MV-4-11 (cell line): ENCODE results near the gene KCNC1.

Experiments
- DNase-seq: peaks from one replicate; lab custom pipeline; 2025; lab: John Stamatoyannopoulos, UW

KCNC1 gene

DNA sequence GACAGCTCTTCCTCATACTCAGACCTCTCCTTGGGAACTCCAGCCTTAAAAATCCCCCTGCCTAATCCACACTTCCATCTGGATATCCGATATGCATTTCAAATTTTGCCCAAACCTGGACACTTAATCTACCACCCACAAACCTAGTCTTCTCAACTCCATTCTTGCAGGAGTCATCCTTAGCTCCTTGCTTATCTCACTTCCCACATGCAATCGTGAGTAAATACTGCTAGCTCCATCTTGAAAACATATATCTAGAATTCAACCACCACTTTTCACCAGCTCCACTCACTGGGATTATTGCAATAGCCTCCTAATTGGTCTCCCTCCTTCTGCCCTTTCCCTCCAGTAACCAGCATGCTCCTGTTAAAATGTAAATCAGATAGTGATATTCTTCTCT is 17.8 kb upstream of the KCNC1 start:
- no peak for DNase-seq

DNA sequence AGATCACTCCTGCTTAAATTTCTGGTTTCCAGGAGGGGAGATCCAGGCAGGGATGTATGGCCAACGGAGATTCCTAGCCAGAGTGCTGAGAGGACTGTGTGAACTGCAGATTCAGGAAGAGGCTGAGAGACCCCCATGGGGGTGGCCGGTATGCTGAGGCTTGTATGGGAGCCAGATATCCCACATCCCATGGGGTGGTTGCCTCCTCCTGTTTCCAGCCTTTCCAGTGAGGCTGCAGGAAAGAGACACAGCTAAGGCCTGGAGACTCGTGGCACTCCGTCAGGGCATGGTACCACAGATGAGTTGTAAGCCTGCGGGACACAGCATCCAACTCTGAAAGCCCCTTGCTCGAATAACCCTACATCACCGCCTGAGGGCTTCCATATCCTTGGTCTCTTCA is 16.6 kb upstream of the KCNC1 start:
- DNase-seq: no peak

DNA sequence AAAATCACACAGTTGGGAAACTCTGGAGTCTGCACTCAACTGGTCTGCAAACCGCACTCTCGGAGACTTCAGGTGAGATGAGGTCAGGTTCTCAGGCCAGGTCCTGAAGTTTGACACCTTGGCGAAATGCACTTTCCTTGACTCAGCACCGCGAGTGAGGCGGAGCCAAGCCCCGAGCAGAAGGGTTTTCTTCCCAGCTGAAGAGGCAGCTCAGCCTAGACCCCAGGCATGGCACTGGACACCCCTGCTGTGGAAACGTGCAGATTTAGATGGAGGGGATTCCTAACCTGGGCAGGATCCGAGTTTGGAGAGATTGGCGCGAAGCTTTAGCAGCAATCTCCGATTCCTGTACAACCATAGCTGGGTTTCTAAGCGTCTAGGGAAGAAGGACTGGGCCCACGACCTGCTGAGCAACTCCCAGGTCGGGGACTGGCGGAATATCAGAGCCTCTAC is 16.0 kb upstream of the KCNC1 start:
- DNase-seq: no peak

DNA sequence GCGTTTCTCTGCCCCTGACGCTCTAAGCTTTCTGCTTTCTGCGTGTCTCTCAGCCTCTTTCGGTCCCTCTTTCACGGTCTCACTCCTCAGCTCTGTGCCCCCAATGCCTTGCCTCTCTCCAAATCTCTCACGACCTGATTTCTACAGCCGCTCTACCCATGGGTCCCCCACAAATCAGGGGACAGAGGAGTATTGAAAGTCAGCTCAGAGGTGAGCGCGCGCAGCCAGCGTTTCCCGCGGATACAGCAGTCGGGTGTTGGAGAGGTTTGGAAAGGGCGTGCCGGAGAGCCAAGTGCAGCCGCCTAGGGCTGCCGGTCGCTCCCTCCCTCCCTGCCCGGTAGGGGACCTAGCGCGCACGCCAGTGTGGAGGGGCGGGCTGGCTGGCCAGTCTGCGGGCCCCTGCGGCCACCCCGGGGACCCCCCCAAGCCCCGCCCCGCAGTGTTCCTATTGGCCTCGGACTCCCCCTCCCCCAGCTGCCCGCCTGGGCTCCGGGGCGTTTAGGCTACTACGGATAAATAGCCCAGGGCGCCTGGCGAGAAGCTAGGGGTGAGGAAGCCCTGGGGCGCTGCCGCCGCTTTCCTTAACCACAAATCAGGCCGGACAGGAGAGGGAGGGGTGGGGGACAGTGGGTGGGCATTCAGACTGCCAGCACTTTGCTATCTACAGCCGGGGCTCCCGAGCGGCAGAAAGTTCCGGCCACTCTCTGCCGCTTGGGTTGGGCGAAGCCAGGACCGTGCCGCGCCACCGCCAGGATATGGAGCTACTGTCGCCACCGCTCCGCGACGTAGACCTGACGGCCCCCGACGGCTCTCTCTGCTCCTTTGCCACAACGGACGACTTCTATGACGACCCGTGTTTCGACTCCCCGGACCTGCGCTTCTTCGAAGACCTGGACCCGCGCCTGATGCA is 15.3 kb upstream of the KCNC1 start, which contains the start of gene MYOD1:
Gene MYOD1 (plus strand): TSS at position 544 of the 910 bp plus-strand sequence. CDS start 212 bp downstream, at position 756.
- DNase-seq: no peak

DNA sequence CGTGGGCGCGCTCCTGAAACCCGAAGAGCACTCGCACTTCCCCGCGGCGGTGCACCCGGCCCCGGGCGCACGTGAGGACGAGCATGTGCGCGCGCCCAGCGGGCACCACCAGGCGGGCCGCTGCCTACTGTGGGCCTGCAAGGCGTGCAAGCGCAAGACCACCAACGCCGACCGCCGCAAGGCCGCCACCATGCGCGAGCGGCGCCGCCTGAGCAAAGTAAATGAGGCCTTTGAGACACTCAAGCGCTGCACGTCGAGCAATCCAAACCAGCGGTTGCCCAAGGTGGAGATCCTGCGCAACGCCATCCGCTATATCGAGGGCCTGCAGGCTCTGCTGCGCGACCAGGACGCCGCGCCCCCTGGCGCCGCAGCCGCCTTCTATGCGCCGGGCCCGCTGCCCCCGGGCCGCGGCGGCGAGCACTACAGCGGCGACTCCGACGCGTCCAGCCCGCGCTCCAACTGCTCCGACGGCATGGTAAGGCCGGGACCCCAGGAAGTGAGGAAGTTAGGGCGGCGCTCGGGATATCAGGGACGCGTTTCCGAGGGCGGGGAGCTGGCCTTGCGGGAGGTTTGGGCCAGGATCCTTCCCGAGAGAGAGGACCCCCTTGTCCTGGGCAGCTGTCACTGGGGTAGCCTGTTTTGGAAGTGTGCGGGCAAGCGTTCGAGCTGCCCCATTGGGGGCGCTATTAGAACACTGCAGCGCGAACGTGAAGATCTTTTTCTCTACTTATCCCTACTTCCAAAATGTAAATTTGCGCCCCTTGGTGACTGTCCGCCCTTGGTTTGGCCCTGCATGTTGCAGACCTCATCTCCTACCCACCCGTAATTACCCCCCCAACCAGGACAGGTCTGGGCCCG is 14.4 kb upstream of the KCNC1 start:
- DNase-seq: no peak

DNA sequence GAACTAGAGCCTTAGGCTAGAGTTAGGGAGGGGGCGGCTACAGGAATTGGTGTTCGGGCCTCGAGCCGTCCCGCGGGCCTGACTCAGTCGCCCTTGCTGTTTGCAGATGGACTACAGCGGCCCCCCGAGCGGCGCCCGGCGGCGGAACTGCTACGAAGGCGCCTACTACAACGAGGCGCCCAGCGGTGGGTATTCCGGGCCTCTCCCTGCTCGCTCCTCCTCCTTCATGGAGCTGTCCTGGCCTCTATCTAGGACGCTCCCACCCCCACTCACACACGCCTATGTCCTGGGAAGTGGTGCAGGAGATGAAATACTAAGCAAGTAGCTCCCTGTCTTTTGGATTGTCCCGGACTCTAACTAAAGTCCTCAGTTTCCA is 13.8 kb upstream of the KCNC1 start:
- DNase-seq: no peak

DNA sequence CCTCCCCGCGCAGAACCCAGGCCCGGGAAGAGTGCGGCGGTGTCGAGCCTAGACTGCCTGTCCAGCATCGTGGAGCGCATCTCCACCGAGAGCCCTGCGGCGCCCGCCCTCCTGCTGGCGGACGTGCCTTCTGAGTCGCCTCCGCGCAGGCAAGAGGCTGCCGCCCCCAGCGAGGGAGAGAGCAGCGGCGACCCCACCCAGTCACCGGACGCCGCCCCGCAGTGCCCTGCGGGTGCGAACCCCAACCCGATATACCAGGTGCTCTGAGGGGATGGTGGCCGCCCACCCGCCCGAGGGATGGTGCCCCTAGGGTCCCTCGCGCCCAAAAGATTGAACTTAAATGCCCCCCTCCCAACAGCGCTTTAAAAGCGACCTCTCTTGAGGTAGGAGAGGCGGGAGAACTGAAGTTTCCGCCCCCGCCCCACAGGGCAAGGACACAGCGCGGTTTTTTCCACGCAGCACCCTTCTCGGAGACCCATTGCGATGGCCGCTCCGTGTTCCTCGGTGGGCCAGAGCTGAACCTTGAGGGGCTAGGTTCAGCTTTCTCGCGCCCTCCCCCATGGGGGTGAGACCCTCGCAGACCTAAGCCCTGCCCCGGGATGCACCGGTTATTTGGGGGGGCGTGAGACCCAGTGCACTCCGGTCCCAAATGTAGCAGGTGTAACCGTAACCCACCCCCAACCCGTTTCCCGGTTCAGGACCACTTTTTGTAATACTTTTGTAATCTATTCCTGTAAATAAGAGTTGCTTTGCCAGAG is 13.2 kb upstream of the KCNC1 start:
- DNase-seq: no peak

DNA sequence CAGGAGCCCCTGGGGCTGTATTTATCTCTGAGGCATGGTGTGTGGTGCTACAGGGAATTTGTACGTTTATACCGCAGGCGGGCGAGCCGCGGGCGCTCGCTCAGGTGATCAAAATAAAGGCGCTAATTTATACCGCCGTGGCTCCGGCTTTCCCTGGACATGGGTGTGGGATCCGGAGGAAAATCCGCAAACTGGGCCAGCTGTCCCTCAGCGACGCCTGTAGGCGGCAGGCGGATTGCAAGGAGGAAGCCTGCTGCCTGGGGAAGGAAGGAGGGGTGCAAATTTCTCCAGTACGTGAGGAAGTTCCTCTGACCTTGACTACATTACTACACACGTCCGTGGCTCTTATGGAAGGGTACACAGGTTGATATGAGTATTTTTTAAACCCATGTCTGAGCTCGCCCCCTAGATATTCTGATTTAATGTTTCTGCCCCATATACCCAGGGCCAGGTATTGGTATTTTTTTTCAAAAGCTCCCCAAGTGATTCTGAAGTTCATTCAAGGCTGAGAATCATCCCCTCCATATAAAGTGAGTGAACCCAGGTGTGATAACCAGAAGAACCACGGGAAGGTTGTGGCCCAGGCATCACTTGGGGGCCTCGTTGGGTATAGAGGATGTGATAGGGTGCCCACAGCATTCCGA is 12.5 kb upstream of the KCNC1 start:
- no peak for DNase-seq

DNA sequence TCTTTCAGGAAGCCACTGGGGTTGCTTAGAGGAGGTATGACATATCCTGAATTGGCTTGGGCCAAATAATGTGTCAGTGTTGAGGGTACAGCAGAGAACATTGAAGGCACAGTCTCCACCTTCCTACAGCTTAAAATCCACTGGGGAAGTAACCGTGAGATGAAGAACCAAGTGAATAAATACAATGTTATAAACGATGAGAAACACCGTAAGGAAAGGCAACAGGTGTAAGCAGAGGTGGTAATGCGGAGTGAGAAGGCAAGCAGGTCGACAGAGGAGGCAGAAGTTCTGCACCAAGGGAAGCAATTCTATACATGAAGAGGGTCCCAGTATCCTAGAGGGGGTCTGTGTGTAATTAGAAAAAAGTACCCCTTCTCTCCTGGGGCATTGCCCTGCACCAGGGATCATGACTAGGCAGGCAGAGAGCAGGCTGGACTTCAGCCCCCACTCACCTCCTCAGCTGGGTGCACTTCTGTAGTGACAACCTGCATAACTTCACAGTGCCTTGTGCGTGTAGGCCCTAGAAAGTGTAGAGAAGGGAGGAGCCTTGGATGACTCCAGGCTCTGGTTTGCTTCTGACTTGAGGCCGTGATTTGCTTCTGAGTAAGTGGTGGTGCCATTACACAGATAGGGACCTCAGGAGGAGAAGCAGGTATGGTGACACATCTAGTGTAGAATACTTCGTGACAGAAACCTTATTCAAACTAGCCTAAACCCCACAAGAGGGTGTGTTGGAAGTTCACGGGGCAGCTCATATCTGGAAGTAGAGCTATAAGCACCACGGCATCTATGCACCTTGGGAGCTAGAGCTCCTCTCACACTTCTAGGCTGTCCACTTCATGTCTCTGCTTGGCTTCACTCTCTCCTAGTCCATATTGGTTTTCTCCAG is 10.3 kb upstream of the KCNC1 start:
- DNase-seq: no peak

DNA sequence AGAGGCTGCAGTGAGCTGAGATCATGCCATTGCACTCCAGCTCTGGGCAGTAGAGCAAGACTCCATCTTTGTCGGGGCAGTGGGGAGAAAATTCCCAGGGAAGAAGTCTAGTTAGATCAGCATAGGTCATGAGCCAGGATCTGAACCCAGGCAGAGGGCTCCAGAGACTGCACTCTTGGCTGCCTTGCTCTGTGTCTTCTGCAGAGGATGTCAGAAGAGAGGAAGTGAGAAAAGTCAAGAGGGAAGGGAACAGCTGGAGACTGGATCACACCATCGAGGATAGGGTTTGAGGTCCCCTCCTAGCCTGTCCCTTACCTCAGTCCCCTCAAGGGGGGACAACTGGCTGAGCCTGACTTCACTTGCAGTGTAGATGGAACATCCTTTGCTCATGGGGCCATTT is 9.4 kb upstream of the KCNC1 start:
- peak; percentile 27 for DNase-seq

DNA sequence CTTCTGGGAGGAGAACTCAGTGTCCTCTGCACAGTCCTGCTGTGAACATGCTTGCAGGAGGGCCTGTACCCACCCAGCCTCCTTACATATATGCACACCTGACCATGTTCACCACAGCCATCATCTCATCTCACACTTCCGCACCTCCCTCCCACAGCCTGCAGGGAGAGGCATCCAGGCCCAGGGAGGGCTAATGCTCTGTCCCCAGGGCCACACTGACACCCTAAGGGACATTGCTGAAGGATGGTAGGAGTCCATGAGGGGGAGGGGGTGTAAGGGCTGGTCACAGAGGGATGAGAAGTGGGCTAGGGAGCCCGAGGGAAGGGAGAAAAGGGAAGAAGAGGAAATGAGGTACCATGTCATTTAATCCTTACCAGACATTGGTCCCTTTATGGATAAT is 4.4 kb upstream of the KCNC1 start:
- DNase-seq: no peak

DNA sequence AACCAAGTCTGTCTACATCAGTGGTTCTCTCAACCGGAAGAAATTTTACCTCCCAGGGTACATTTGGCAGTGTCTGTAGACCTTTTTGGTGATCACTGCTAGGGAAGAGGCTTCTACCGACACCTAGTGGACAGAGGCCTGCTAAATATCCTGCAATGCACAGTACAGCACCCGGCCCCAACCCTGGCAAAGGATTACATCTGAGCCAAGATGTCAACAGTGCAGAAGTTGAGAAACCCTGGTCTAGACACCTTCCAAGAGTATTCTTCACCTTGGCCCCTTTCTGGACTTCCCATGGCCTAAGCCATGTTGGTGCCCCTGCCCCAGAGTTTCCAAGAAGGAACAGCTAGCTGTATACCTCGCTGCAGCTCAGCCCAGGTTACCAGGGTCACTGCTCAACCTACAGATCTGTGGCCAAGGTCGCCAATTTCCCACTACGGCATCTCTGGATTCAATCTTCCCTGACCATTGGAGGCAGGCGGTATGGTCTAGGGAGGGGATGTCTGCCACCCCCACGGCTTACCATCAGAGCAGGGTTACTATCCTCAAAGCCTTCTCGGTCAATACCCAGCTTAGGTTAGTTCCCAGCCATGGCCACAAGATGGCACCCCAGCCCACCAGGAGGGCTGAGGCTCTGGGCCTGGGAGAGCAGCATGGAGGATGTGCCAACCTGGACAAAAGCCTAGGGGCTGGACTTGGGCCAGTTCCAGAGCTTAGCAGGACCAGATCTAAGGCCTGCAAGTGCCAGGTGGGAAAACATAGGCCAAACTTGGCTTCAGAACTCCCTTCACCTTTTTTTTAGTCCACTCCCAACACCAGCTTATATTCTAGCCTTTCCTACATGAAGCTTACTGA is 3.7 kb upstream of the KCNC1 start:
- DNase-seq: peak; percentile 37

DNA sequence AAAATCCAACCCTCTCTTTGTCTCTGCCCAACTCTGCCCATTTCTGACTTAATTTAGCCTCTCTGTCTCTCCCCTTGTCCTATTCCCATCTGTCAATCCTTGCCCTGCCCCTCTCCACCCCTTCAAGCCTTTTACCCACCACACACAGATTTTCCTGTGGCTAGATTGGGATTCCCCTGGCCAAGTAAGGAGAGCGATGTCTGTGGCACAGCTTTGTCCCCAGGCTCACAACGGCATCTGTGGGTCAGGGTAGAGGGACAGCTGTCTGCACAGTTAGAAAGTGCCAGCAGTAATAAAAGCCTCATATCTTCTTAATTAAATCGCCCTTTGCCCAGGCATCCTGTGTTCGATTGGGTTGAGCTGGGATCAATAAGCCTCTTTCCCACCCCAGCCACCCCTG is 1.3 kb upstream of the KCNC1 start:
- no peak for DNase-seq

DNA sequence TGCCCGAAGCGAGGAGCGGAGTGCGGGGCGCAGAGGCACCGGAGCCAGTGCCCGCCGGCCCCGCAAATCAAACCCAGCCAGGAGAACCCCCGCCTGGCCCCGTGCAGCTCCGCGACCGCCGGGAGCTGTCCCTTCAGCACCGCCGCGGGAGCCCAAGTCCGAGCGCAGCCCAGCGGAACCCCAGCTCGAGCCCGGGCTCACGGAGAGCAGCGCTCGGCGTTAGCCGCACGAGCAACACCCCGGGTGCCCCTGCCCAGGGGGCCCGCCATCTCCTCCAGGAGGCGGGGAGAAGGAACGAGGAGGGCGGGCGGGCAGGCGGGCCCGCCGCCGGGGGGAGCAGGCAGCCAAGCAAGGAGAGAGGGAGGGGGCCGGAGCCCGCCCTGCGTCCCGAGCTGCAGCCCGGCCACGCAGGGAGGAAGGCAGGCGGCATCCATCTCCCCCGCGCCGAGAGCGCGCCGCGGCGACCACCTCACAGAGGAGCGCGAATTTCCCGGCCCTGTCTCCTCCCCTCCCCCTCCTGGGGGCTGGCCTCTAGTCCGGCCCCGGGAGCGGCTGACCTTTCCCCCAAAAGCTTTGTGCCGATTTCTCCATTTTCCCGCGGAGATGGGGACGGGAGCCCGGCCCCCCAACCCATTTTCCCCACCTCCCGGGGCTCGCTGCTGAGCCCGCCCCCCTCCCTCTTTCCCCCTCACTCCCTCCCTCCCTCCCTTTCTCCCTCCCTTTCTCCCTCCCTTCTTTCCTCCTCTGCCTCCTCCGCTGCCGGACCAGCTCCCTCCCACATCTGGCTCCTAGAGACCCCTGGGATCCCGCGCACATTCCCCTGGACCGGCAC is 621 bp downstream of the KCNC1 start:
- no peak for DNase-seq

DNA sequence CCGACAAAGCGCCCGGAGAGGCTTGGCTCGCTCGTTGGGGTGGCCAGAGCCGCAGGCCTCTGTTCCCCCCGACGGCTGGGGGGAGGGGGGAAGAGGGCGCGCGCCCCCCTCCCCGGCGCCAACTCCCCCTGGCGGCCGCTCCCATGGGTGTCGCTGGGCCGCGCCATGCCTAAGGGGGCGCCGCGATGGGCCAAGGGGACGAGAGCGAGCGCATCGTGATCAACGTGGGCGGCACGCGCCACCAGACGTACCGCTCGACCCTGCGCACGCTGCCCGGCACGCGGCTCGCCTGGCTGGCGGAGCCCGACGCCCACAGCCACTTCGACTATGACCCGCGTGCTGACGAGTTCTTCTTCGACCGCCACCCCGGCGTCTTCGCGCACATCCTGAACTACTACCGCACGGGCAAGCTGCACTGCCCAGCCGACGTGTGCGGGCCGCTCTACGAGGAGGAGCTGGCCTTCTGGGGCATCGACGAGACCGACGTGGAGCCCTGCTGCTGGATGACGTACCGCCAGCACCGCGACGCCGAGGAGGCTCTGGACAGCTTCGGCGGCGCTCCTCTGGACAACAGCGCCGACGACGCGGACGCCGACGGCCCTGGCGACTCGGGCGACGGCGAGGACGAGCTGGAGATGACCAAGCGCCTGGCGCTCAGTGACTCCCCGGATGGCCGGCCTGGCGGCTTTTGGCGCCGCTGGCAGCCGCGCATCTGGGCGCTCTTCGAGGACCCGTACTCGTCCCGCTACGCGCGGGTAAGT is 1.4 kb downstream of the KCNC1 start:
- DNase-seq: no peak

DNA sequence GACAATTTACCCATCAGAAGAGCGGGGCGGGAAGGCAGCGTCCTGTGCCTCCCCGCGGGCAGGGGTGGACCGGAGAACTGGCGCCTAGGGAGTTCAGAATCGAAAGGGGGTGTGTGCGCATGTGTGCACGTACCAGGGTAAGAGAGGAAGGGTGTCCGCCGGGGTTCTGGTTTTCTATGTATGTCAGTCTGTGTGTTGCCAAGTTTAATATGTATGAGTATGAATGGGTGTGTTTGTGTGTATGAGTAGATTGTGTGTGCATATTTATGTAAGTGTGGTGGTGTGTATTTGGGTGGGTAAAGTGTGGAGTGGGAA is 2.0 kb downstream of the KCNC1 start:
- DNase-seq: no peak

DNA sequence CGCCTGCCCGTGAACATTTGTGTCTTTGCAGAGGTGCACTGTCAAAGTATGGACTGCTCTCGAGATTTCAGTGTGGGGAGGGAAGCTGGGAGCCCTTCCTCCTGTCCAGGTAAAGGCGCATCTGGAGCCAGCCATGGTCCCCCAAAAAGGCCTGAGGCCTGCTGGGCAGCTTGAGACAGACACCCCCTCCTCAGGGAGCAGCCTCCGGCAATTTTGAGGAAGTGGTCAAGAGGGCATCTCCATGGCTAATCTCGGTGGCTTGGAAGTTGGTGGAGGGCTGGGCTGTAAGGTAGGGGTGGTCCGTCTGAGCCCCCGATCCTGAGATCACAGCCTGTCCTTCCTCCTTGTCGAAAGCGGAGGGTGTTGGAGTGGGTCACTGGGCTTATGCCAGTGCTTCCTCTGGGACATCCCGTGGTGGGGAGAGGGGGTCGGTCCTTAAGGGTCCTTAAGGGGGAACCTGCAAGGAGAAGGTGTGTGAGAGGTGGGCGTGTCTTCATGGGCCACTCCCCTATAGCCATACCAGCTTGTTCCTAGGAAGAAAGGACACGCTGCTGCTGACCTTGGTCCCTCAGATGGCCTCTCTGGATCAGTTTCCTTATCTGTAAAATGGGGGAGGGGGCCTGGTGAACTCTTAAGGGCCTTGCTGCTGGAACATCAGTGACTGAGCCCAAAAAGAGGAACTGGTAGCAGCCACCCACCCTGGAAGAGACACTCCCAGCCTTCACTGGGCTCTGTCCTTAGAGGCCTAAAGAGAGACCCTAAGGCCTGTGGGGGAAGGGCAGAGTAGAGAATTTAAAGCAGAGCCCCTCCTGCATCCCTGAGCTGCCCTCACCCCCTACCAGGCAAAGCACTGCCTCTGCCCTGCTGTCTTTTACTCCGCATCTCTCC is 2.6 kb downstream of the KCNC1 start:
- DNase-seq: no peak
